H1 (cell line): Measurements from ENCODE around the gene CTXN2.
A peak's percentile ranks its signal among the peaks of the same experiment; 100 is the strongest.

Experiments
- ASH2L ChIP-seq: fragments of 200-600, 300-600 bp; sonication (generic); IDR thresholded peaks from one replicate; pipeline ENCODE4 v1.7.1; 2017; ENCODE audit warnings: low read length
- ATF2 ChIP-seq: IDR thresholded peaks from 2 replicates; pipeline ENCODE4 v1.6.1; 2012; ENCODE audit warnings: low read length, inconsistent platforms
- CBX5 ChIP-seq: fragments of 300-800, 300-1000 bp; sonication (generic); IDR thresholded peaks from 2 replicates; pipeline ENCODE4 v1.7.1; 2016; ENCODE audit warnings: antibody characterized with exemption, low read length, low read depth
- CTCF ChIP-seq, 3 experiments: IDR thresholded peaks; 1 replicate in 2 of 3; 2 replicates in 1 of 3; pipeline versions ENCODE4 v1.5.1 to v1.6.1; 2011; ENCODE audit warnings: low read length in 3 of 3, mild to moderate bottlenecking in 3 of 3, inconsistent platforms in 2 of 3, low read depth in 1 of 3, moderate library complexity in 1 of 3; ENCODE audit not compliant: insufficient read depth in 1 of 3; ENCODE audit errors: control extremely low read depth in 1 of 3
- EP300 ChIP-seq, 2 experiments: IDR thresholded peaks; 1 replicate in 1 of 2; 2 replicates in 1 of 2; pipeline ENCODE4 v1.6.1; 2011 to 2012; ENCODE audit warnings: low read depth in 2 of 2, low read length in 2 of 2, mild to moderate bottlenecking in 2 of 2, borderline replicate concordance in 1 of 2, inconsistent platforms in 1 of 2, moderate library complexity in 1 of 2
- HDAC2 ChIP-seq, 2 experiments: fragments of 300-600 bp in 1 of 2; sonication (generic) in 1 of 2; IDR thresholded peaks; 2 replicates each; pipeline ENCODE4 v1.6.1; 2011 to 2012; ENCODE audit warnings: low read depth in 2 of 2, low read length in 2 of 2, mild to moderate bottlenecking in 2 of 2, moderate library complexity in 2 of 2, borderline replicate concordance in 1 of 2, inconsistent platforms in 1 of 2
- KDM1A ChIP-seq: fragments of 200-600, 300-600 bp; sonication (generic); IDR thresholded peaks from 2 replicates; pipeline ENCODE4 v1.7.1; 2016; ENCODE audit warnings: mild to moderate bottlenecking, low read length, borderline replicate concordance
- MAFK ChIP-seq: IDR thresholded peaks from 2 replicates; pipeline ENCODE4 v1.6.1; 2012; ENCODE audit warnings: low read depth, mild to moderate bottlenecking, improper control_type of control experiment, low read length
- POLR2A ChIP-seq, 2 experiments: IDR thresholded peaks; 1 replicate in 1 of 2; 2 replicates in 1 of 2; pipeline ENCODE4 v1.6.1; 2011; ENCODE audit warnings: low read depth in 2 of 2, low read length in 2 of 2, mild to moderate bottlenecking in 2 of 2; ENCODE audit errors: control extremely low read depth in 1 of 2
- RXRA ChIP-seq: IDR thresholded peaks from 2 replicates; pipeline ENCODE4 v1.6.1; 2011; ENCODE audit warnings: low read depth, mild to moderate bottlenecking, low read length, moderate library complexity; ENCODE audit not compliant: insufficient read depth
- SP1 ChIP-seq: IDR thresholded peaks from 2 replicates; pipeline ENCODE4 v1.6.1; 2011; ENCODE audit warnings: low read depth, low read length
- YY1 ChIP-seq: IDR thresholded peaks from 2 replicates; pipeline ENCODE4 v1.6.1; 2011; ENCODE audit warnings: low read depth, mild to moderate bottlenecking, low read length
- ZNF274 ChIP-seq: IDR thresholded peaks from 2 replicates; pipeline ENCODE4 v1.7.0; 2012; ENCODE audit warnings: low read length, borderline replicate concordance; ENCODE audit errors: extremely low read depth

GRCh38 chr15:48202068-48202467, 10.6 kb downstream of the CTXN2 start:
- no peak for TF ChIP-seq ZNF274
- TF ChIP-seq EP300 (IDR thresholded peaks at IDR 0.05; ENCODE audit: borderline replicate concordance in 1 of 2, low read depth in 2 of 2, low read length in 2 of 2) = peak in 1 of 2 experiments; percentile 32; a peak in 1 of 3 replicates
- no peak for TF ChIP-seq CTCF (IDR thresholded peaks at IDR 0.05; ENCODE audit: control extremely low read depth in 1 of 3, insufficient read depth in 1 of 3, low read depth in 1 of 3, low read length in 3 of 3)
- TF ChIP-seq ASH2L = no peak
- TF ChIP-seq MAFK = no peak
- no peak for TF ChIP-seq ATF2
- no peak for TF ChIP-seq RXRA
- no peak for TF ChIP-seq POLR2A (IDR thresholded peaks at IDR 0.05; ENCODE audit: control extremely low read depth in 1 of 2, low read depth in 2 of 2, low read length in 2 of 2)
- no peak for TF ChIP-seq HDAC2 (IDR thresholded peaks at IDR 0.05; ENCODE audit: borderline replicate concordance in 1 of 2, low read depth in 2 of 2, low read length in 2 of 2)
- TF ChIP-seq YY1 = no peak
- no peak for TF ChIP-seq KDM1A
- TF ChIP-seq SP1 = no peak
- TF ChIP-seq CBX5 = no peak
